DMS53 treated with DMSO at 0.1 percent for 48 hours (cell line): Measurements from ENCODE around the gene ADD2.

Experiments used
- DNase-seq: peaks from one replicate; lab custom pipeline; 2025; ENCODE audit not compliant: unreplicated experiment; lab: John Stamatoyannopoulos, UW

The ADD2 gene

GRCh38 chr2:70785137-70785911, 17.3 kb upstream of the ADD2 start:
- peak; percentile 22 for DNase-seq

GRCh38 chr2:70784320-70784719, 16.3 kb upstream of the ADD2 start:
- no peak for DNase-seq

GRCh38 chr2:70779911-70780545, 12.0 kb upstream of the ADD2 start:
- no peak for DNase-seq

GRCh38 chr2:70779491-70779890, 11.5 kb upstream of the ADD2 start:
- no peak for DNase-seq

GRCh38 chr2:70778676-70779075, 10.7 kb upstream of the ADD2 start:
- no peak for DNase-seq

GRCh38 chr2:70777450-70777849, 9.4 kb upstream of the ADD2 start:
- no peak for DNase-seq

- DNase-seq: no peak
Observed at GRCh38 chr2:70776266-70776665, 8.3 kb upstream of the ADD2 start.

DNA sequence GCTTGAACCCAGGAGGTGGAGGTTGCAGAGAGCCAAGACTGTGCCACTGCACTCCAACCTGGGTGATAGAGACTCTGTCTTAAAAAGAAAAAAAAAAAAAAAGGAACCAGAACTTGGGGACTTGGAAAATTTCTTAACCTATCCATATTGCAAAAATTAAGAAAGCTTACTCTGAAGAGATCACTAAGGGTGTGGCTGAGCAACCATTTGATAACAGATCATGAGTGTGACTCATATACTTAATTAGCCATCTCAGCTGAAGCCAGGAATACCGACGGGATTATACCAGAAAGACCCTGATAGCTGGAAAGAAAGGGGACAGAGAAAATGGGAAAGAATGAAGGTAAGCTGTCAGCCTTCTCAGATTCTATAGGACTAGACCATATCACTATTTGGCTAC, 7.1 kb upstream of the ADD2 start:
- no peak for DNase-seq

DNA sequence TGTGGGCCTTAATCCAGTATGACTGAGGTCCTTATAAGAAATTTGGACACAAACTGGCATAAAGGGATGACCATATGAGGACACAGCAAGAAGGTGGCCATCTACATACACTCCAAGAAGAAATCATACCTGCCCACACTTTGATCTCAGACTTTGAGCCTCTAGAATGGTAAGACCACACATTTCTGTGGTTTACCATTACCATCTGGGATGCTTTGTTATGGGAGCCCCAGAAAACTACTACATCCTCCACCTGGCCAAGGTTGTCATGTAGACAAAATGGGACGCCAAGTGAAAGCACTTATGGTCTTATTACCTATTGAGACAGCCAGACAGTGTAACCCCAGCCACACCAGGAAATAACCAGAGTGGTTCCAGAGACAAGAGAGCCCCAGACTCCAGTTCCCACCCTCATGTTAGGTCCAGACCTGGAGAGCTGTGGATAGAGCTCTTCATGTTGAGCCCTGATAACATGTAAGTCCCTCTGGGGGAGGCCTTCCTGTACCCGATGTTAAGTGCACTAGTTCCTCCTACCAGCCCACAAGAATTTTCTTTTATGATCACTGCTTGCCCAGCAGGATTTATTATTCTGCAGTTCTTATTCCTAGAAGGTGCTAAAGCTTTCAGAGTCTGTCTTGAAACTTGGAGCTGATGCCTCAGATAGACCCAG, 4.6 kb upstream of the ADD2 start:
- no peak for DNase-seq

DNA sequence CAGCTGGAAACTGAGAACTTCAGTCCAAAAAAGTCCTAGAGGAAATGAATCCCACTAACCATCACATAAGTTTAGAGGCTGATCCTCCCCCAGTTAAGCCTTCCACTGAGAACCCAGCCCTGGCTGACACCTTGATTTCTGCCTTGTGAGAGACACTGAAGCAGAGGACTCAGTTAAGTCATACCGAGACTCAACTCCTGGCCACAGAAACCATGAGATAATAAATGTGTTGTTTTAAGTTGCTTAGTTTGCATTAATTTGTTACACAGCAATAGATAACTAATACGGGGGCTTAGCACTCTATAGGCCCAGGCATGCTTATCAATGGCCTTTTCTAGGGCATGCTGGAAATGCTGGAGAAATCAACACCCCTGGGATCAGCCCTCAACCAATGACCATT, 3.4 kb upstream of the ADD2 start:
- DNase-seq: no peak

- DNase-seq: no peak
Observed at GRCh38 chr2:70769450-70769849, 1.4 kb upstream of the ADD2 start.

DNA sequence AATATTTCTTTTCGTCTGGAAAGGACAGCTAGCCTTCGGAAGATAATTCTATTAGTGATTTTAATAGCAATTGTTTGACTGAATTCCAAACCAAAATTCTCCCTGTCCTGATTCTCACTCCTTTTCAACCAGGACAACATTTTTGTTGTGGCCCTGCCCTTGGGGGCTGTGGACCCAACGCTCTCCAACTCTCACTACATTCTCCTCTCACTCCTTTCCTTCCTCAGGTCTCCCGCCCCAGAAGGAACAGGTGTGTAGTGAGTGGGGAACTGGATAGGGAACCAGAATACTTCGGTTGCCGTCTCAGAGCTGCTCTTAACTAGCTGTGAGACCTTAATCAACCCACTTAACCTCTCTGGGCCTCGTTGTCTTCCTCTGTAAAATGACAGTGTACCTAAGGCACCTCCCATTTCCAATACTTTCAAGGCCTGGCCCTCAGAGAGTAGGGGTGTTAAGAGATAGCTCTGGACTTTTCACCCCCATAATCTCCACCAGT, 638 bp upstream of the ADD2 start:
- no peak for DNase-seq

GRCh38 chr2:70767079-70767698, 811 bp downstream of the ADD2 start:
- no peak for DNase-seq

DNA sequence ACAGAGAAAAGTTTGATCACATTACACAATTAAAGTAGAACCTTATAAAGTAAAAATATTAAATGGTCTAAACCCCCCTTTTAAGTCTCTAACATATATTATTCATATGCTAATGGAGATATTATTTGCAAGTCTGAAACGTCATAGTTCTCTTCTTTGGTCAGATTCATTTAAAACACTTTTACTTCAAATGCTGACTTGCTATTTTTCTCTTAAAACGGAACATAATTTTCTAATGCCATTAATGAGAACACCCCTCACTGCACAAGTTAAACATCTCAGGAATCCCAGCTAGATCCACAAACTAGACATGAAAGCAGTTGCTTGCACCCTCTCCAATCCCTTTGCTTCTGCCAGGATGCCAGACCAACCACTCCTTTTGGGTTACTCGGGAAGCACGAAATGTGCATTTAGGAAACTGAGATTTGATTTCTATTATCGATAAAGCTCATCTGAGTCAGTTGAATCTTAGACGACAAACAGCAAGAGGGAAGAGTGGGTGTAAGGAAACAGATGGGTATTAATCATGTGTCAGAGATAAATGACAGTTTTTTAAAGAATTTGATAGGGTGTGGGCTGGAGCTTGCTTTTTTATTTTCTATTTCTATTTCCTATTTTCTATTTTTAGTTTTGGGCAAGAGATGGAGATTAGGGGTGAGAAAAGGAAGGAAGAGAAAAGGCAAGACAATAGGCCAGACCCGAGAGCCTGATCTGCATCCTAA, 1.5 kb downstream of the ADD2 start:
- no peak for DNase-seq

- no peak for DNase-seq
Observed at GRCh38 chr2:70765507-70765906, 2.5 kb downstream of the ADD2 start.

GRCh38 chr2:70759446-70759845, 8.6 kb downstream of the ADD2 start:
- no peak for DNase-seq

GRCh38 chr2:70757966-70758365, 10.0 kb downstream of the ADD2 start:
- no peak for DNase-seq

DNA sequence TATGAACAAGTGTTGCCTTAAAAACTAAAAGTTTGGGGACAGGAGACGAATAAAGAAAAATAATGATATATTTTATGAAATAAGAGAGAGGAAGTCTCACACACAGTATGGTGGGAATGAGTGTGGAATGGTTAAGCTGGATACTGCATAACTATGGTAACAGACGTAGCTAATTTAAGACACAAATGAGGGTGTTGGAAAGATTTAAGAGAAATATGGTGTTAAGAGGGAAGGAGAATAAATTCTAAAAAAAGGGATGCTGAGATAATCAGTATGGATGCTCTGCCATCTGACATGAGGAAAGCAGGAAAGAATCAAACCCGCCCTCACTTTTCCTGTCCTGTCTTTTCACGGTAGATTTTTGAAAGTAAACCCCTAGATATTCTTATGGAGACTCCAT, 10.6 kb downstream of the ADD2 start:
- no peak for DNase-seq

GRCh38 chr2:70756128-70756527, 11.9 kb downstream of the ADD2 start:
- no peak for DNase-seq

DNA sequence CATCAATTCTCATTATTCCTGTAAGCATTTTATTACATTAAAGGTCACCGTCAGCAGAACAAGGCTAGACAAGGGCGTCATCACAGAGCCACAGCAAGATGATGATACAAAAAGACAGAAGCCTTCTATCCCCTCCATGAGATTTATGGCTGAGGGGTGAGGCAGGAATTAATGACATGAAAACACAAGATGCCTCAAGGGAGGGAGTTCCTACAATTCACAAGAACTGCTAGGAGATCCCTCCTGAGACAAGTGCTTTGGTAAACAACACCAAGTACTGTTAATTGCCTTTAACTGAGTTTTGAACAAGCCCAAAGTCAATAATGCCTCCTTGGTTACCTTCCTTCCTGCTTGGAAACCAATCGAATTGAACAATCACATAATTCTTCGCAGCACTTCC, 14.1 kb downstream of the ADD2 start:
- no peak for DNase-seq

- no peak for DNase-seq
Observed at GRCh38 chr2:70753031-70753430, 15.0 kb downstream of the ADD2 start.
